Mammary microvascular endothelial cell (primary cell): ENCODE results near the gene GANAB. TPM values are rescaled to one million over a fixed set of nuclear protein-coding genes. Genes with fewer than 3 reads are reported as not detected.

Experiments used
- total RNA-seq: library from RNA; depleted of rRNA; stranded (reverse); fragments of >200 nt; gene quantifications from 2 replicates; pipeline ENCODE4 v1.2.3, GENCODE V29; 2015

The GANAB gene
- total RNA-seq = 220 and 258 TPM in 2 replicates

GRCh38 chr11:62645946-62646824 lies at the start of gene GANAB:
Gene GANAB (minus strand): TSS chr11:62646613. CDS start chr11:62646599, 14 bp downstream.

GRCh38 chr11:62689421-62690183 lies 43.2 kb upstream of the GANAB start, which contains the start of gene LRRN4CL:
Gene LRRN4CL (minus strand): TSS chr11:62689530. CDS start chr11:62688508, 1,022 bp downstream.

GRCh38 chr11:62678770-62679696 lies 32.6 kb upstream of the GANAB start, which contains the start of gene UBXN1:
Gene UBXN1 (minus strand): TSS chr11:62679073. CDS start chr11:62678923, 150 bp downstream.

GRCh38 chr11:62671608-62672389 lies 25.4 kb upstream of the GANAB start, which contains the start of the genes LBHD1 and UQCC3:
Gene LBHD1 (minus strand): TSS chr11:62672267. CDS start chr11:62670031, 2,236 bp downstream.
Gene UQCC3 (plus strand): TSS chr11:62671673. CDS start chr11:62671746, 73 bp downstream.

GRCh38 chr11:62665075-62665598 lies 18.7 kb upstream of the GANAB start, which contains the start of the genes C11orf98 and CSKMT:
Gene C11orf98 (minus strand): TSS chr11:62665210. CDS start chr11:62665169, 41 bp downstream.
Gene CSKMT (plus strand): TSS chr11:62665312. CDS start chr11:62665880, 568 bp downstream.

GRCh38 chr11:62621567-62622470 lies 24.6 kb downstream of the GANAB start, which contains the start of gene B3GAT3:
Gene B3GAT3 (minus strand): TSS chr11:62621986. CDS start chr11:62621947, 39 bp downstream.

GRCh38 chr11:62612366-62613290 lies 33.8 kb downstream of the GANAB start, which contains the start of the genes EML3 and ROM1:
Gene EML3 (minus strand): TSS chr11:62612775. CDS start chr11:62612457, 318 bp downstream.
Gene ROM1 (plus strand): TSS chr11:62613257. CDS start chr11:62613282, 25 bp downstream.

GRCh38 chr11:62601372-62602140 lies 44.9 kb downstream of the GANAB start, which contains the start of gene MTA2:
Gene MTA2 (minus strand): TSS chr11:62601865. CDS start chr11:62601450, 415 bp downstream.

GRCh38 chr11:62591448-62592145 lies 54.8 kb downstream of the GANAB start, which contains the start of gene TUT1:
Gene TUT1 (minus strand): TSS chr11:62591523. CDS start chr11:62591485, 38 bp downstream.

Other genes with a start within 250 kb of the GANAB start
- gene SCGB1A1, start 227.6 kb downstream of the GANAB start, total RNA-seq = not detected in 2 replicates
- gene AHNAK, start 99.8 kb downstream of the GANAB start, total RNA-seq = 391 and 413 TPM in 2 replicates
- 1,562 and 1,604 TPM in 2 replicates for gene EEF1G, start 72.7 kb downstream of the GANAB start, total RNA-seq
- gene TUT1, start 55.1 kb downstream of the GANAB start, total RNA-seq = 12.6 and 15.8 TPM in 2 replicates
- 155 and 164 TPM in 2 replicates for gene MTA2, start 44.7 kb downstream of the GANAB start, total RNA-seq
- 28.5 and 30.8 TPM in 2 replicates for gene EML3, start 33.8 kb downstream of the GANAB start, total RNA-seq
- 1.3 and 7.3 TPM in 2 replicates for gene ROM1, start 33.4 kb downstream of the GANAB start, total RNA-seq
- gene B3GAT3, start 24.6 kb downstream of the GANAB start, total RNA-seq = 26.6 and 34.2 TPM in 2 replicates
- 28.9 and 31.1 TPM in 2 replicates for gene INTS5, start 6.7 kb upstream of the GANAB start, total RNA-seq
- 72.4 TPM in 2 replicates for gene C11orf98, start 18.6 kb upstream of the GANAB start, total RNA-seq
- gene CSKMT, start 18.7 kb upstream of the GANAB start, total RNA-seq = 3.5 and 3.8 TPM in 2 replicates
- 11.8 and 15.9 TPM in 2 replicates for gene UQCC3, start 25.1 kb upstream of the GANAB start, total RNA-seq
- 2.2 and 2.8 TPM in 2 replicates for gene LBHD1, start 25.7 kb upstream of the GANAB start, total RNA-seq
- 110 and 132 TPM in 2 replicates for gene UBXN1, start 32.5 kb upstream of the GANAB start, total RNA-seq
- gene LRRN4CL, start 42.9 kb upstream of the GANAB start, total RNA-seq = 0.05 TPM in 1 of 2 replicates, not detected in the other
- 28.1 and 37.9 TPM in 2 replicates for gene BSCL2, start 60.8 kb upstream of the GANAB start, total RNA-seq
- not detected in 2 replicates for gene GNG3, start 61.1 kb upstream of the GANAB start, total RNA-seq
- 8.7 and 10.3 TPM in 2 replicates for gene HNRNPUL2, start 80.8 kb upstream of the GANAB start, total RNA-seq
- gene TTC9C, start 81.9 kb upstream of the GANAB start, total RNA-seq = 28.2 and 32.2 TPM in 2 replicates
- 8.0 and 14.2 TPM in 2 replicates for gene ZBTB3, start 107.5 kb upstream of the GANAB start, total RNA-seq
- gene POLR2G, start 115.0 kb upstream of the GANAB start, total RNA-seq = 78.9 and 90.7 TPM in 2 replicates
- gene TAF6L, start 124.8 kb upstream of the GANAB start, total RNA-seq = 23.3 and 24.0 TPM in 2 replicates
- 63.6 and 66.8 TPM in 2 replicates for gene TMEM179B, start 140.8 kb upstream of the GANAB start, total RNA-seq
- 25.3 and 27.1 TPM in 2 replicates for gene TMEM223, start 145.4 kb upstream of the GANAB start, total RNA-seq
- 36.0 and 45.9 TPM in 2 replicates for gene NXF1, start 158.8 kb upstream of the GANAB start, total RNA-seq
- gene STX5, start 185.4 kb upstream of the GANAB start, total RNA-seq = 26.4 and 28.9 TPM in 2 replicates
- gene TEX54, start 186.2 kb upstream of the GANAB start, total RNA-seq = not detected in 2 replicates
- gene WDR74, start 193.0 kb upstream of the GANAB start, total RNA-seq = 58.9 and 62.4 TPM in 2 replicates
- 156 and 171 TPM in 2 replicates for gene SLC3A2, start 234.3 kb upstream of the GANAB start, total RNA-seq